GM23338 (cell line): ENCODE data around the gene HS3ST1. TPM values are rescaled to one million over a fixed set of nuclear protein-coding genes. Genes with fewer than 3 reads are reported as not detected.
A peak's percentile ranks its signal among the peaks of the same experiment; 100 is the strongest.

Experiments used
- ATAC-seq: fragments of 200-7000 bp; cut with Tn5 transposase; 3 replicates; pipeline ENCODE4 v1.9.1; 2020
- DNase-seq: peaks from one replicate; pipeline ENCODE4 v3.0.0-alpha.2; 2015; ENCODE audit warnings: low spot score
- H2AFZ ChIP-seq: fragments of 200-600 bp; sonication (generic); 2 replicates; pipeline ENCODE4 v1.8.0; 2016; ENCODE audit warnings: antibody characterized with exemption, mild to moderate bottlenecking, moderate library complexity
- H3F3A ChIP-seq: fragments of 200-600 bp; sonication (generic); replicated peaks from 2 replicates; pipeline ENCODE4 v1.8.0; 2017; ENCODE audit warnings: antibody characterized with exemption, mixed run types, low read depth
- H3K27ac ChIP-seq: fragments of 200-600 bp; sonication (generic); 2 replicates; pipeline ENCODE4 v1.6.1; 2016; ENCODE audit warnings: low read depth
- H3K27me3 ChIP-seq: fragments of 200-600 bp; sonication (generic); 2 replicates; pipeline ENCODE4 v1.8.0; 2016; ENCODE audit warnings: mild to moderate bottlenecking, mixed run types, moderate library complexity; ENCODE audit not compliant: insufficient read depth
- H3K36me3 ChIP-seq: fragments of 200-600 bp; sonication (generic); 2 replicates; pipeline ENCODE4 v1.8.0; 2016; ENCODE audit warnings: mild to moderate bottlenecking; ENCODE audit not compliant: insufficient read depth
- H3K4me1 ChIP-seq: fragments of 200-600 bp; sonication (generic); 2 replicates; pipeline ENCODE4 v1.8.0; 2016; ENCODE audit warnings: mild to moderate bottlenecking, moderate library complexity; ENCODE audit not compliant: insufficient read depth
- H3K4me2 ChIP-seq: fragments of 200-600 bp; sonication (generic); 2 replicates; pipeline ENCODE4 v1.7.1; 2017; ENCODE audit warnings: mixed run types
- H3K4me3 ChIP-seq: fragments of 200-600 bp; sonication (generic); 2 replicates; pipeline ENCODE4 v1.6.1; 2016; ENCODE audit warnings: mixed run types
- H3K79me2 ChIP-seq: fragments of 200-600 bp; sonication (generic); replicated peaks from 2 replicates; pipeline ENCODE4 v1.8.0; 2017; ENCODE audit warnings: mild to moderate bottlenecking; ENCODE audit not compliant: insufficient read depth
- H3K9me2 ChIP-seq: fragments of 200-600 bp; sonication (generic); 2 replicates; pipeline ENCODE4 v1.8.0; 2017; ENCODE audit not compliant: insufficient read depth
- H4K20me1 ChIP-seq: fragments of 200-600 bp; sonication (generic); replicated peaks from 2 replicates; pipeline ENCODE4 v1.8.0; 2017; ENCODE audit warnings: mild to moderate bottlenecking; ENCODE audit not compliant: insufficient read depth
- H3K27ac Mint-ChIP-seq: 2 replicates; pipeline ENCODE4 v1.8.0; 2020; ENCODE audit warnings: inconsistent platforms, mild to moderate bottlenecking, moderate library complexity, mixed read lengths
- H3K27me3 Mint-ChIP-seq: 3 replicates; pipeline ENCODE4 v1.8.0; 2022; ENCODE audit warnings: low read depth, mild to moderate bottlenecking, moderate library complexity, mixed read lengths, inconsistent platforms; ENCODE audit not compliant: insufficient read depth, poor library complexity
- H3K36me3 Mint-ChIP-seq: 3 replicates; pipeline ENCODE4 v1.8.0; 2021; ENCODE audit warnings: low read depth, mild to moderate bottlenecking, inconsistent platforms, moderate library complexity, mixed read lengths
- H3K4me1 Mint-ChIP-seq: 3 replicates; pipeline ENCODE4 v1.8.0; 2020; ENCODE audit warnings: mild to moderate bottlenecking, inconsistent platforms, mixed read lengths
- H3K4me3 Mint-ChIP-seq: 3 replicates; pipeline ENCODE4 v1.8.0; 2021; ENCODE audit warnings: moderate library complexity, mild to moderate bottlenecking, inconsistent platforms, mixed read lengths
- H3K9me3 Mint-ChIP-seq: 3 replicates; pipeline ENCODE4 v1.8.0; 2020; ENCODE audit warnings: moderate library complexity, mild to moderate bottlenecking, inconsistent platforms, mixed read lengths
- CREB1 ChIP-seq: fragments of 250-450 bp; sonication (Bioruptor Pico); IDR thresholded peaks from 2 replicates; pipeline ENCODE4 v1.5.0; 2020; ENCODE audit warnings: low read depth, mild to moderate bottlenecking, moderate library complexity
- CTCF ChIP-seq, 2 experiments: fragments of 200-600 bp in 1 of 2; sonication (generic) in 1 of 2; conservative IDR thresholded peaks; 2 replicates each; pipeline versions ENCODE4 v1.5.1 to v1.6.1; 2016 to 2017; ENCODE audit warnings: antibody characterized with exemption in 2 of 2, low read depth in 2 of 2, mild to moderate bottlenecking in 2 of 2, moderate library complexity in 1 of 2
- JUNB ChIP-seq: IDR thresholded peaks from one replicate; pipeline ENCODE4 v1.6.1; 2016; ENCODE audit warnings: antibody characterized with exemption; ENCODE audit not compliant: unreplicated experiment
- NANOG ChIP-seq: IDR thresholded peaks from 2 replicates; pipeline ENCODE4 v1.6.1; 2016; ENCODE audit warnings: antibody characterized with exemption, borderline replicate concordance
- POLR2AphosphoS5 ChIP-seq: IDR thresholded peaks from 2 replicates; pipeline ENCODE4 v1.6.1; 2016; ENCODE audit warnings: antibody characterized with exemption, low read depth
- ZNF114 ChIP-seq: fragments of 250-450 bp; sonication (Bioruptor Pico); IDR thresholded peaks from 2 replicates; pipeline ENCODE4 v1.5.0; 2020; ENCODE audit warnings: mild to moderate bottlenecking, moderate library complexity
- ZNF331 ChIP-seq: fragments of 250-450 bp; sonication (Bioruptor Pico); IDR thresholded peaks from 2 replicates; pipeline ENCODE4 v1.5.0; 2020; ENCODE audit warnings: low read depth, mild to moderate bottlenecking, moderate library complexity
- ZNF462 ChIP-seq: fragments of 250-450 bp; sonication (Bioruptor Pico); IDR thresholded peaks from 2 replicates; pipeline ENCODE4 v1.5.0; 2020; ENCODE audit warnings: mild to moderate bottlenecking, moderate library complexity
- polyA plus RNA-seq: library from polyadenylated mRNA; unstranded; fragments of >200 nt; fragmentation: Nextera tagmentation; extraction: Ambion mirVana; gene quantifications from 2 replicates; pipeline ENCODE4 v1.2.1, GENCODE V29; 2016
- total RNA-seq: library from RNA; depleted of rRNA; stranded (reverse); fragments of >200 nt; shearing (Covaris generic); gene quantifications from 2 replicates; pipeline ENCODE4 v1.2.3, GENCODE V29; 2014

HS3ST1 gene
- total and polyA plus RNA-seq, 2 experiments from 2014 or later, result 0.94 to 1.3 TPM

- no peak overlapping the region for H3K27ac Mint-ChIP-seq
- Histone ChIP-seq H3K27ac (no peak overlapping the region), H3K79me2 (no peaks in the 10 kb centered on the region), H3K4me1 (peaks cover 20% of the 10 kb centered on the region), H3K36me3 (no peaks in the 10 kb centered on the region), H3K27me3 (peaks cover 50% of the 10 kb centered on the region), H3K4me3 (peak overlapping the region; percentile 78), H3K9me2 (no peaks in the 10 kb centered on the region), H4K20me1 (peaks cover 5% of the 10 kb centered on the region; the same call in 1 of the 2 replicates), H2AFZ (peak overlapping the region; percentile 94), H3F3A (no peaks in the 10 kb centered on the region), H3K4me2 (peak overlapping the region; percentile 96)
- peaks cover 23% of the 10 kb centered on the region for H3K4me1 Mint-ChIP-seq
- peaks cover 37% of the 10 kb centered on the region for H3K27me3 Mint-ChIP-seq
- TF ChIP-seq ZNF114 (CRISPR knock-in tag) (no peak), CTCF (conservative IDR thresholded peaks at IDR 0.05; ENCODE audit: low read depth in 2 of 2) (0 out of 4 replicates have a peak, but pooled peaks of 1 of the 2 experiments have one; percentile 17)
- peak; percentile 30 for ATAC-seq
- no peaks in the 10 kb centered on the region for H3K9me3 Mint-ChIP-seq
- DNase-seq, result peak; percentile 57
- H3K4me3 Mint-ChIP-seq, result peak overlapping the region; percentile 83
- no peaks in the 10 kb centered on the region for H3K36me3 Mint-ChIP-seq
These were observed 1.3 kb downstream of the HS3ST1 start for GRCh38 chr4:11427121-11427996.

- no peaks in the 10 kb centered on the region for H3K9me3 Mint-ChIP-seq
- no peaks in the 10 kb centered on the region for H3F3A ChIP-seq
- peaks cover 5% of the 10 kb centered on the region; the same call in 1 of the 2 replicates for H4K20me1 ChIP-seq
- no peaks in the 10 kb centered on the region for H3K36me3 Mint-ChIP-seq
- no peaks in the 10 kb centered on the region for H3K36me3 ChIP-seq
- H3K79me2 ChIP-seq, result no peaks in the 10 kb centered on the region
- peak overlapping the region; percentile 83 for H3K4me3 Mint-ChIP-seq
- no peak overlapping the region for H3K27ac Mint-ChIP-seq
- peaks cover 20% of the 10 kb centered on the region for H3K4me1 ChIP-seq
- H3K27me3 ChIP-seq, result peaks cover 50% of the 10 kb centered on the region
- peak overlapping the region; percentile 96 for H3K4me2 ChIP-seq
- DNase-seq, result no peak
- peaks cover 25% of the 10 kb centered on the region for H3K4me1 Mint-ChIP-seq
- peak overlapping the region; percentile 94 for H2AFZ ChIP-seq
- H3K9me2 ChIP-seq, result no peaks in the 10 kb centered on the region
- ATAC-seq, result no peak
- H3K27ac ChIP-seq, result no peak overlapping the region
- H3K27me3 Mint-ChIP-seq, result peaks cover 37% of the 10 kb centered on the region
- peak overlapping the region; percentile 78 for H3K4me3 ChIP-seq
- TF ChIP-seq NANOG (no peak), CREB1 (CRISPR knock-in tag) (no peak), POLR2AphosphoS5 (no peak), ZNF331 (CRISPR knock-in tag) (no peak), ZNF114 (CRISPR knock-in tag) (no peak), JUNB (no peak), ZNF462 (no peak), CTCF (conservative IDR thresholded peaks at IDR 0.05; ENCODE audit: low read depth in 2 of 2) (no peak)
These were observed 2.0 kb downstream of the HS3ST1 start for GRCh38 chr4:11426731-11427120.
